K562 treated with DMSO at 1 percent for 4 hours (cell line): ENCODE data around the gene CALCA. TPM values are rescaled to one million over a fixed set of nuclear protein-coding genes. Genes with fewer than 3 reads are reported as not detected.

ENCODE experiments used
- total RNA-seq: library from RNA; unstranded; fragments of 300-600 nt; gene quantifications from 2 replicates; pipeline ENCODE4 v1.2.3, GENCODE V29; 2022; ENCODE audit not compliant: insufficient read depth

The CALCA gene
- not detected in 2 replicates for total RNA-seq

GRCh38 chr11:14971865-14972580 is at the start of gene CALCA:
CALCA (minus strand) TSS chr11:14972351; CDS start chr11:14971192, 1,159 bp downstream.

Other genes with a start within 250 kb of the CALCA start
- gene CYP2R1, start 80.1 kb downstream of the CALCA start, total RNA-seq, result 17.4 and 18.8 TPM in 2 replicates
- gene CALCB, start 101.2 kb upstream of the CALCA start, total RNA-seq, result not detected in 2 replicates
- not detected in 2 replicates for gene INSC, start 142.6 kb upstream of the CALCA start, total RNA-seq